Measurements from ENCODE around the gene FLACC1.

The FLACC1 gene

GRCh38 chr2:201261906-201262305 is 95.2 kb downstream of the FLACC1 start:
- no peaks in the 10 kb centered on the region for H3K9me3 Mint-ChIP-seq
- peak overlapping the region; percentile 96 for H3K27ac Mint-ChIP-seq
- peaks cover 68% of the 10 kb centered on the region for H3K4me1 Mint-ChIP-seq (ENCODE audit: low read depth)

GRCh38 chr2:201261471-201261870 is 95.7 kb downstream of the FLACC1 start:
- peak overlapping the region; percentile 85 for H3K4me3 Mint-ChIP-seq
- H3K27me3 Mint-ChIP-seq = no peaks in the 10 kb centered on the region
- no peaks in the 10 kb centered on the region for H3K9me3 Mint-ChIP-seq
- peaks cover 69% of the 10 kb centered on the region for H3K4me1 Mint-ChIP-seq (ENCODE audit: low read depth)
- H3K27ac Mint-ChIP-seq = peak overlapping the region; percentile 96
- intact Hi-C loops (cut with micrococcal nuclease) = no loop called here
- H3K36me3 Mint-ChIP-seq (ENCODE audit: low read depth) = peaks cover 25% of the 10 kb centered on the region

More at GRCh38 chr2:201261906-201262305, 95.2 kb downstream of the FLACC1 start:
- intact Hi-C loops (cut with micrococcal nuclease) = no loop called here
- H3K4me3 Mint-ChIP-seq = peak overlapping the region; percentile 85
- no peaks in the 10 kb centered on the region for H3K27me3 Mint-ChIP-seq
- H3K36me3 Mint-ChIP-seq (ENCODE audit: low read depth) = peaks cover 30% of the 10 kb centered on the region

GRCh38 chr2:201260302-201260800 is 96.8 kb downstream of the FLACC1 start, which contains the start of gene CASP8:
Gene CASP8 (plus strand): TSS chr2:201260536. CDS start chr2:201266487, 5,951 bp downstream.
- H3K27ac Mint-ChIP-seq = peak within 1 kb of the TSS; percentile 96
- no peaks in the 10 kb centered on the region for H3K9me3 Mint-ChIP-seq
- peak within 1 kb of the TSS; percentile 100 for H3K4me3 Mint-ChIP-seq
- H3K36me3 Mint-ChIP-seq (ENCODE audit: low read depth) = peaks cover 14% of the 10 kb centered on the region
- intact Hi-C loops (cut with micrococcal nuclease) = no loop called here
- peaks cover 59% of the 10 kb centered on the region for H3K4me1 Mint-ChIP-seq (ENCODE audit: low read depth)
- H3K27me3 Mint-ChIP-seq = no peaks in the 10 kb centered on the region

DNA sequence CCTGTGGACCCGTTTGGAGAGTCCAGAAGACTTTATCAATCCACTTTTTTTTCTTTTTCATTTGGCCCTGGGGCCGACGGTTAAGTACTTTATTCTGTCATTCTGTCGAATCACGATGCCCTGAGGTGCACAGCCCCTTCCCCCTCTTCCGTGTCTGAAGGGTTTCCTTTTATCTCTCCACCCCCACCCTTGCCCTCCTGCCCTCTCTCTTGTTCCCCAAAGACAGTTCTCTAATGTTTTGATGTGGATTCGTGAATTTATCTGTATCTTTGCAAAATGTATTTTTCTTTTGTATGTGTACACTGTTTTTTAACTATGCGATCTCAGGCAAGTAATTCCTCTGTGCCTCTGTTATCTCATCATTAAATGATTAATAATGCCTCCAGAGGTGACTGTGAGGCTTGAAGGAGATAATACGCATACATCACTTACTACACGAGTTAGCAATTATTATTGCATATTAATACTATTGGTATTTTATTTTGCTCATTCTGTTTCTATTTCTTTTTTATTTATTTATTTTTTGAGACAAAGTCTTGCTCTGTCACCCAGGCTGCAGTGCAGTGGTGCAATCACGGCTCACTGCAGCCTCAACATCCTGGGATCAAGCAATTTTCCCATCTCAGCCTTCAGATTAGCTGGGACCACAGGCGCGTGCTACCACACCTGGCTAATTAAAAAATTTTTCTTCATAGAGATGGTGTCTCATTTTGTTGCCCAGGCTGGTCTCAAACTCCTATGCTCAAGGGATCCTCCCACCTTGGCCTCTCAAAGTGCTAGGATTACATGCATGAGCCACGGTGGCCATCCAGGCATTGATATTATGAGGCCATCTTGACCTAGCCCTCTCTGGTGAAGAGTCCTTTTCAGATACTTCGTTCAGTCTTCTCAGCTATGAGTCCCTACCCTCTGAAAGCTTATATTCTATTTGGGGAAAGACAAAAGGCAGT is 98.2 kb downstream of the FLACC1 start:
- Mint-ChIP-seq H3K9me3 (no peaks in the 10 kb centered on the region), H3K36me3 (ENCODE audit: low read depth) (peaks cover 13% of the 10 kb centered on the region), H3K27ac (peak overlapping the region; percentile 96), H3K4me1 (ENCODE audit: low read depth) (peaks cover 58% of the 10 kb centered on the region), H3K4me3 (peak overlapping the region; percentile 100), H3K27me3 (no peaks in the 10 kb centered on the region)
- intact Hi-C loops (cut with micrococcal nuclease) = loop anchor here (1.0 to 5.0 kb wide), 2 partner anchors 20 to 193 kb away; partner anchors contain the start of genes STRADB and TRAK2

DNA sequence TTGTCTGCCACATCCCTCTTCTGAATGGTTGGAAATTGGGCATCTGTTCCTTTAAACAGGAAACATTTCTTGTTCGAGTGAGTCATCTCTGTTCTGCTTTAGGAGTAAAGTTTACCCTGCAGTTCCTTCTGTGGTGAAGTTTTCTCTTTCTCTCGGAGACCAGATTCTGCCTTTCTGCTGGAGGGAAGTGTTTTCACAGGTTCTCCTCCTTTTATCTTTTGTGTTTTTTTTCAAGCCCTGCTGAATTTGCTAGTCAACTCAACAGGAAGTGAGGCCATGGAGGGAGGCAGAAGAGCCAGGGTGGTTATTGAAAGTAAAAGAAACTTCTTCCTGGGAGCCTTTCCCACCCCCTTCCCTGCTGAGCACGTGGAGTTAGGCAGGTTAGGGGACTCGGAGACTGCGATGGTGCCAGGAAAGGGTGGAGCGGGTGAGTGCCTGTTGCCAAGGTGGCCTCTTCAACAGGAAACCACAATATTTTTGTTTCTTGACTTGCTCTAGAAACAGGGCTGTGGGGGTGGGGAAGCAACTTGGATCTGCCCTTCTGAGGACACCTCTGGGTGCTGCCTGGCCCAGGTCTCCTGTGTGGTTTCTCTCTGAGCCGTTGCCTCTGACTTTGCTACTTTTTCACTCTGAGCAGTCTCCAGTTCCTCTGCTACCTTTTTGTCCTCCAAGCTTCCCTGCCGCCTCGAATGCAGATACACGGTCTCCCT is 99.0 kb downstream of the FLACC1 start:
- H3K36me3 Mint-ChIP-seq (ENCODE audit: low read depth) = peaks cover 13% of the 10 kb centered on the region
- no peaks in the 10 kb centered on the region for H3K9me3 Mint-ChIP-seq
- no peaks in the 10 kb centered on the region for H3K27me3 Mint-ChIP-seq
- H3K4me3 Mint-ChIP-seq = peak overlapping the region; percentile 100
- H3K27ac Mint-ChIP-seq = peak overlapping the region; percentile 96
- intact Hi-C loops (cut with micrococcal nuclease) = loop anchor here (1.0 to 5.0 kb wide), 2 partner anchors 19 to 194 kb away; partner anchors contain the start of genes STRADB and TRAK2
- peaks cover 58% of the 10 kb centered on the region for H3K4me1 Mint-ChIP-seq (ENCODE audit: low read depth)

DNA sequence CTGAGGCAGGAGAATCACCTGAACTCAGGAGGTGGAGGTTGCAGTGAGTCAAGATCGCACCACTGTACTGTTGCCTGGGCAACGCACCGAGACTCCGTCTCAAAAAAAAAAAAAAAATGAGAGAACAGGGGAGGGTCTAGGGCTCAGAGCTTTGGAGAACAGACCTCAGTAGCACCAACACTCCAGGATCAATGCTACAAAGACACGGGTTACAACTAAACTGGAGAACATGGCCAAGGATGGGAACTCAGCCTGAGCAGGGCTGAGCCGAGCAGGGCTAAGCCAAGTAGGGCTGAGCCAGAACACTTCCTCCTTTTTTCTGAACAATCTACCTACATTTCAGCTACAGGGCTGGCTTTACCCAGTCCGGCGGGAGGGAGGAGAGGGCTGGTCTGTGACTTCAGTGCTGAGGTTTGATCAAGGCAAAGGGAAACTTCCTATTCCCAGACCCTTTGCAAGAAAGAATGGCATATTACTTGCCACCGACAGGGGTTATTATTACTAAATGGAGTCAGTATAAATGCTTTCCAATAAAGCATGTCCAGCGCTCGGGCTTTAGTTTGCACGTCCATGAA is 99.7 kb downstream of the FLACC1 start:
- peak overlapping the region; percentile 96 for H3K27ac Mint-ChIP-seq
- intact Hi-C loops (cut with micrococcal nuclease) = loop anchor here (5.0 kb wide), 1 partner anchor 195 kb away; the partner anchor contains the start of genes STRADB and TRAK2

DNA sequence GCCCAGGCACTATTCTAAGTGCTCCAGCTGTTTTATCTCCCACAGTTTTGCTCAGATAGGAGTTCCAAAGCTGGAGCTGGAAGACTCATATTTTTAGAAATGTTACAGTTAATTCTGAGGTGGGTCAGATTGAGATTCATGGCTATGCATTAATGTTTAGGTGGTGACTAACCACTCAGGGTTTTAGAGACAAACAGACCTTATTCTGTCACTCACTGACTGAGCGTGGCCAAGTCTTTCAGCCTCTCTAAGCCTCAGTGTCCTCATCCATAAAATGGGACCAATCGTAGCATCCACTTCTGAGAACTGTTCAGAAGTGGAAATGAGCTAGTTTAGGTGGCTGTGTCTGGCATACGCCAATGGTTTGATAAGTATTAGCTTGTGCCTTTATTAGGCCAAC is 101.1 kb downstream of the FLACC1 start:
- no peaks in the 10 kb centered on the region for H3K27me3 Mint-ChIP-seq
- intact Hi-C loops (cut with micrococcal nuclease) = loop anchor here (5.0 kb wide), 1 partner anchor 196 kb away; the partner anchor contains the start of genes STRADB and TRAK2
- H3K36me3 Mint-ChIP-seq (ENCODE audit: low read depth) = peaks cover 13% of the 10 kb centered on the region
- no peak overlapping the region for H3K4me3 Mint-ChIP-seq
- H3K4me1 Mint-ChIP-seq (ENCODE audit: low read depth) = peaks cover 46% of the 10 kb centered on the region
- H3K27ac Mint-ChIP-seq = no peak overlapping the region
- H3K9me3 Mint-ChIP-seq = no peaks in the 10 kb centered on the region

More for the DNA sequence above, 99.7 kb downstream of the FLACC1 start:
- Mint-ChIP-seq H3K4me3 (peak overlapping the region; percentile 100), H3K27me3 (no peaks in the 10 kb centered on the region), H3K4me1 (ENCODE audit: low read depth) (peaks cover 55% of the 10 kb centered on the region), H3K36me3 (ENCODE audit: low read depth) (peaks cover 13% of the 10 kb centered on the region), H3K9me3 (no peaks in the 10 kb centered on the region)

GRCh38 chr2:201255408-201256033 is 101.6 kb downstream of the FLACC1 start:
- H3K4me1 Mint-ChIP-seq (ENCODE audit: low read depth) = peaks cover 41% of the 10 kb centered on the region
- no peaks in the 10 kb centered on the region for H3K27me3 Mint-ChIP-seq
- peak overlapping the region; percentile 75 for H3K27ac Mint-ChIP-seq
- H3K36me3 Mint-ChIP-seq (ENCODE audit: low read depth) = peaks cover 13% of the 10 kb centered on the region
- intact Hi-C loops (cut with micrococcal nuclease) = loop anchor here (5.0 kb wide), 1 partner anchor 197 kb away; the partner anchor contains the start of genes STRADB and TRAK2
- H3K4me3 Mint-ChIP-seq = no peak overlapping the region
- no peaks in the 10 kb centered on the region for H3K9me3 Mint-ChIP-seq

DNA sequence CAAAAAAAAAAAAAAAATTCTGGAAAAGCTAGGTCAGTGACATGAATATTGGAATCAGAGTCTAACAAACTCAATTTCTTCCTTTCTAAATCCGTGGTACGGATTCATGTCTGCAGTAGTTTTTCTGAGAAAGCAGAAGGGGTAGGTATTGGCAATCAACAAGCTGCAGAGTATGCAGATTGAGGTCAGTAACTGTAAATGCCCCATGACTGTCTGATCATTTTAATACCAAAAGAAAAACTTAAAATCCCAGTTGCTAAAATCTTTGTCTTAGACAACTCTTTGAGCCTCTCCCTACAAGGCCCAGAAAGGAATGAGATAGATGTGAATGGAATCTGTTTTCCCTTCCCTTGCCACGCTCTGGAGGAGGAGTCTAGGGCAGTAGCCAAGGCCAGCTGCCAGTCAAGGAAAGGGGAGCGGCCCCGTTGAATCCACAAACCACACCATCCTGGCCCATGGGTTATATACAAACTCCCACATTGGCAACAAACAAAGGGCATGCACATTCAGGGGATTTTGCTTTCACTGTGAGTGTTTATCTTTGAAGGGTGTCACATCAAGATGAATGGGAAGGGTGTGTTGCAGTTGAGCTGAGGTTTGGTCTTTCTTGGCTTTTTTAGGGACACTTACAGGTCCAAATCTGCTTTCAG is 102.9 kb downstream of the FLACC1 start:
- Mint-ChIP-seq H3K27me3 (no peaks in the 10 kb centered on the region), H3K36me3 (ENCODE audit: low read depth) (peaks cover 13% of the 10 kb centered on the region), H3K4me3 (no peak overlapping the region), H3K4me1 (ENCODE audit: low read depth) (peaks cover 35% of the 10 kb centered on the region), H3K27ac (peak overlapping the region; percentile 75), H3K9me3 (no peaks in the 10 kb centered on the region)
- intact Hi-C loops (cut with micrococcal nuclease) = no loop called here

DNA sequence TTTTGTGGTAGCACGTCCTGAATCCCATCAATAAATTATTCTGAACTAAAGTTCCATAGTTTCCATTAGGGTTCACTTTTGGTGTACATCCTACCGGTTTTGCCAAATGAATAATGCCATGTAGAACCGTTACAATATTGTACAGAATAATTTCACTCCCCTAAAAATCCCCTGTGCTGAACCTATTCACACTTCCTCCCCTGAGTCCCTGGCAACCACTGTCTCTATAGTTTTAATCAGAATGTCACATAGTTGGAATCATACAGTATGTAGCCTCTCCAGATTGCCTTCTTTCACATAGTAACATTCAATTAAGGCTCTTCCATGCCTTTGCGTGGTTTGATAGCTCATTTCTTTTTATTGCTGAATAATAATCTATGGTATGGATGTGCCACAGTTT is 106.4 kb downstream of the FLACC1 start:
- H3K4me1 Mint-ChIP-seq (ENCODE audit: low read depth) = peaks cover 43% of the 10 kb centered on the region
- no peak overlapping the region for H3K4me3 Mint-ChIP-seq
- no peaks in the 10 kb centered on the region for H3K9me3 Mint-ChIP-seq
- H3K36me3 Mint-ChIP-seq (ENCODE audit: low read depth) = no peaks in the 10 kb centered on the region
- H3K27me3 Mint-ChIP-seq = no peaks in the 10 kb centered on the region
- no peak overlapping the region for H3K27ac Mint-ChIP-seq
- intact Hi-C loops (cut with micrococcal nuclease) = no loop called here

- H3K36me3 Mint-ChIP-seq (ENCODE audit: low read depth) = no peaks in the 10 kb centered on the region
- intact Hi-C loops (cut with micrococcal nuclease) = no loop called here
- H3K9me3 Mint-ChIP-seq = no peaks in the 10 kb centered on the region
Measured at GRCh38 chr2:201249889-201250288, 107.3 kb downstream of the FLACC1 start.

GRCh38 chr2:201248288-201248844 is 108.8 kb downstream of the FLACC1 start:
- Mint-ChIP-seq H3K36me3 (ENCODE audit: low read depth) (no peaks in the 10 kb centered on the region), H3K27ac (peak overlapping the region; percentile 38), H3K9me3 (no peaks in the 10 kb centered on the region), H3K4me3 (no peak overlapping the region), H3K27me3 (no peaks in the 10 kb centered on the region), H3K4me1 (ENCODE audit: low read depth) (peaks cover 34% of the 10 kb centered on the region)
- intact Hi-C loops (cut with micrococcal nuclease) = no loop called here

More at GRCh38 chr2:201249889-201250288, 107.3 kb downstream of the FLACC1 start:
- H3K27me3 Mint-ChIP-seq = no peaks in the 10 kb centered on the region
- no peak overlapping the region for H3K4me3 Mint-ChIP-seq
- H3K4me1 Mint-ChIP-seq (ENCODE audit: low read depth) = peaks cover 46% of the 10 kb centered on the region
- H3K27ac Mint-ChIP-seq = no peak overlapping the region
